Endodermal cell (in vitro differentiated cells): Measurements from ENCODE around the gene CDH23. TPM values are rescaled to one million over a fixed set of nuclear protein-coding genes. Genes with fewer than 3 reads are reported as not detected.

Experiments used
- DNase-seq: peaks from one replicate; pipeline ENCODE4 v3.0.0-alpha.2; 2017
- H3K27ac ChIP-seq: 2 replicates; pipeline ENCODE4 v1.5.1; 2013; ENCODE audit warnings: mild to moderate bottlenecking, low read depth, low read length, moderate library complexity
- H3K27me3 ChIP-seq: 2 replicates; pipeline ENCODE4 v1.6.1; 2013; ENCODE audit warnings: mild to moderate bottlenecking, low read length, moderate library complexity; ENCODE audit not compliant: insufficient read depth, control insufficient read depth, poor library complexity, severe bottlenecking
- H3K36me3 ChIP-seq: 2 replicates; pipeline ENCODE4 v1.7.0; 2013; ENCODE audit warnings: mild to moderate bottlenecking, low read length, moderate library complexity; ENCODE audit not compliant: control insufficient read depth, insufficient read depth
- H3K4me1 ChIP-seq: one replicate; pipeline ENCODE4 v1.7.0; 2013; ENCODE audit warnings: low read length; ENCODE audit not compliant: control insufficient read depth, insufficient read depth
- H3K4me3 ChIP-seq: 2 replicates; pipeline ENCODE4 v1.5.1; 2013; ENCODE audit warnings: mild to moderate bottlenecking, low read length, moderate library complexity
- H3K9ac ChIP-seq: 2 replicates; pipeline ENCODE4 v1.6.1; 2013; ENCODE audit warnings: mild to moderate bottlenecking, low read length, moderate library complexity; ENCODE audit not compliant: poor library complexity, severe bottlenecking; ENCODE audit errors: extremely low read depth
- H3K9me3 ChIP-seq: 2 replicates; pipeline ENCODE4 v1.6.1; 2013; ENCODE audit warnings: mild to moderate bottlenecking, low read length, moderate library complexity; ENCODE audit not compliant: control insufficient read depth
- H3K27ac Mint-ChIP-seq: 2 replicates; pipeline ENCODE4 v1.8.0; 2020; ENCODE audit warnings: mixed read lengths
- H3K27me3 Mint-ChIP-seq: 2 replicates; pipeline ENCODE4 v1.8.0; 2021; ENCODE audit warnings: mild to moderate bottlenecking, mixed read lengths; ENCODE audit not compliant: insufficient read depth
- H3K36me3 Mint-ChIP-seq: 2 replicates; pipeline ENCODE4 v1.8.0; 2020; ENCODE audit warnings: low read depth, mixed read lengths
- H3K4me1 Mint-ChIP-seq: 2 replicates; pipeline ENCODE4 v1.8.0; 2020; ENCODE audit warnings: mixed read lengths
- H3K4me3 Mint-ChIP-seq: 2 replicates; pipeline ENCODE4 v1.8.0; 2020; ENCODE audit warnings: mild to moderate bottlenecking, moderate library complexity, mixed read lengths
- H3K9me3 Mint-ChIP-seq: 2 replicates; pipeline ENCODE4 v1.8.0; 2020; ENCODE audit warnings: mild to moderate bottlenecking, mixed read lengths
- WGBS, 2 experiments: methylation state at CpG; one replicate each; pipeline versions ENCODE4 v1.1.5 to v1.1.7; 2013; ENCODE audit warnings: missing lambda C conversion rate in 2 of 2, mixed read lengths in 1 of 2; ENCODE audit not compliant: insufficient coverage in 1 of 2, insufficient read length in 1 of 2; 5-methylcytosine and 5-hydroxymethylcytosine counted together
- total RNA-seq, 2 donors: library from RNA; stranded (reverse); fragmentation: NEBNext Ultra II Directional in 1 of 2; extraction: Animal tissue kit (Norgen Biotek cat#: 25700) in 1 of 2; gene quantifications; 2 replicates in 1 of 2; 3 replicates in 1 of 2; pipeline ENCODE4 v1.2.1, GENCODE V29; 2021
- TF ChIP-seq, protein P1 (sequence below): fragments of 200-600 bp; sonication (generic); conservative IDR thresholded peaks from 2 replicates; pipeline ENCODE4 v1.5.0; 2021; ENCODE audit warnings: antibody characterized with exemption, mild to moderate bottlenecking

CDH23 gene
- total RNA-seq, 2 donors from 2014 or later: 2.1 to 4.2 TPM

DNA sequence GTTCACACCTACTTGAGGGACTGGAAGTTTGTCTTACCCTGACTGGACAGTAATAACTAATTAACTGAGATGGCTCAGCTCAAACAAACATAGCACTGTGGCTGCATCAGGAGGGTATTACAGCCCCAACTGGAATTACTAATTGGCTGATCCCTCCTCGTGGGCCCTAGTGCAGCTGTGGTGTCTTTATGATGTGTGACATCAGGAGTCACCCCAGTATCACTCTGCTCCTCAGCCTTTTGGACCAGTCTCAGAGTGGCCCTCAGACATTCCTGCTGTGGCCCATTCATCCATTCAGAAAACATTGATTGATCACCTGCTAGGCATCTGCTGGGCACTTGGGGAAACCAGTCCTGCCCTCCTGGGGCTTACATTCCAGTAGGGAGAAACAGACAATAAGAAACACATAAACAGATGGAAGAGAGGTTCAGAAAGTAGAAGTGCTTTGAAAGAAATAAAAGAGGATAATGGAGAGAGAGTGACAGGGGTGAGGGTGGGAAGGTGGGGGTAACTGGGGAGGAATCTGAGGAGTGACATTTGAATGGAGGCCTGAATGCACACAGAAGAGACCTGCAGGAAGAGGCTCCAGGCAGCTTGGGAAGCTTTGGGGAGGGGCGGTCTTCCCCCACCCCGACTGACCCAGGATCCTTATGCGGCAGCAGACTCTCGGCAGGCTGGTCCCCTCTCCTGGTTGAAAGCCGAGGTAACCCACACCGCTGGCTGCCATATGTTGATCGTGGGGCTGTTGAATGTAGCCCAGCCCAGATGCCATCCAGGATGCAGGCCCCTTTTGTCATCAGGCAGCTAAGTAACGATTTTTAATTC lies 209.7 kb downstream of the CDH23 start:
- WGBS, 2 experiments: 59 to 84% methylated on average over 5 to 9 of the region's 9 CpGs
- H3K4me1 Mint-ChIP-seq: peaks cover 13% of the 10 kb centered on the region

DNA sequence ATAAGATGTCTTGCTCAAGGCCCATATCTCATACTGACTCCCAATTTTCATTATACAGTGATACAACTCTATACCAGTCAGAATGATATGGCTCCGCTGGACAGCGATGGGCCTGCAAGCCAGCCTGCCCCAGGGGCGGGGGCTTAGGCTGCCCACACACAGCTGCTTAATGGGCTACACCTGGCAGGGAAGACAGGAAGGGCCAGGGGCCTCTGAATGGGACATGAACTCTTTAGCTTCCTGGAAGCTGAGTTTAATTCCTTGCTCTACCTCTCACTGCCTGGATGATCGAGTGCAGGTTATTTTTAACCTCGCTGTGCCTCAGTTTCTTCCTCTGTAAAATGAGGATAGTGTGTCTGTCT lies 210.3 kb downstream of the CDH23 start:
- Mint-ChIP-seq H3K27me3 (no peaks in the 10 kb centered on the region), H3K4me1 (peaks cover 13% of the 10 kb centered on the region), H3K36me3 (no peaks in the 10 kb centered on the region), H3K27ac (no peak overlapping the region), H3K4me3 (no peak overlapping the region), H3K9me3 (no peaks in the 10 kb centered on the region)
- H3K27ac ChIP-seq: peak overlapping the region; percentile 41
- TF ChIP-seq, protein P1, sequence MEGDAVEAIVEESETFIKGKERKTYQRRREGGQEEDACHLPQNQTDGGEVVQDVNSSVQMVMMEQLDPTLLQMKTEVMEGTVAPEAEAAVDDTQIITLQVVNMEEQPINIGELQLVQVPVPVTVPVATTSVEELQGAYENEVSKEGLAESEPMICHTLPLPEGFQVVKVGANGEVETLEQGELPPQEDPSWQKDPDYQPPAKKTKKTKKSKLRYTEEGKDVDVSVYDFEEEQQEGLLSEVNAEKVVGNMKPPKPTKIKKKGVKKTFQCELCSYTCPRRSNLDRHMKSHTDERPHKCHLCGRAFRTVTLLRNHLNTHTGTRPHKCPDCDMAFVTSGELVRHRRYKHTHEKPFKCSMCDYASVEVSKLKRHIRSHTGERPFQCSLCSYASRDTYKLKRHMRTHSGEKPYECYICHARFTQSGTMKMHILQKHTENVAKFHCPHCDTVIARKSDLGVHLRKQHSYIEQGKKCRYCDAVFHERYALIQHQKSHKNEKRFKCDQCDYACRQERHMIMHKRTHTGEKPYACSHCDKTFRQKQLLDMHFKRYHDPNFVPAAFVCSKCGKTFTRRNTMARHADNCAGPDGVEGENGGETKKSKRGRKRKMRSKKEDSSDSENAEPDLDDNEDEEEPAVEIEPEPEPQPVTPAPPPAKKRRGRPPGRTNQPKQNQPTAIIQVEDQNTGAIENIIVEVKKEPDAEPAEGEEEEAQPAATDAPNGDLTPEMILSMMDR: no peak
- H3K36me3 ChIP-seq: no peaks in the 10 kb centered on the region
- DNase-seq: no peak
- H3K4me3 ChIP-seq: no peak overlapping the region
- H3K9me3 ChIP-seq: no peaks in the 10 kb centered on the region
- peaks cover 3% of the 10 kb centered on the region for H3K4me1 ChIP-seq
- H3K9ac ChIP-seq: no peak overlapping the region
- 93 to 97% methylated on average over 4 to 5 of the region's 5 CpGs for WGBS, 2 experiments
- no peaks in the 10 kb centered on the region for H3K27me3 ChIP-seq

More for the DNA sequence above, 209.7 kb downstream of the CDH23 start:
- Histone ChIP-seq H3K4me3 (no peak overlapping the region), H3K9ac (no peak overlapping the region), H3K27me3 (no peaks in the 10 kb centered on the region), H3K27ac (peak overlapping the region; percentile 41), H3K36me3 (no peaks in the 10 kb centered on the region), H3K4me1 (peaks cover 3% of the 10 kb centered on the region), H3K9me3 (no peaks in the 10 kb centered on the region)
- Mint-ChIP-seq H3K36me3 (no peaks in the 10 kb centered on the region), H3K9me3 (no peaks in the 10 kb centered on the region), H3K27me3 (no peaks in the 10 kb centered on the region), H3K27ac (no peak overlapping the region), H3K4me3 (no peak overlapping the region)
- TF ChIP-seq, protein P1: no peak
- no peak for DNase-seq

DNA sequence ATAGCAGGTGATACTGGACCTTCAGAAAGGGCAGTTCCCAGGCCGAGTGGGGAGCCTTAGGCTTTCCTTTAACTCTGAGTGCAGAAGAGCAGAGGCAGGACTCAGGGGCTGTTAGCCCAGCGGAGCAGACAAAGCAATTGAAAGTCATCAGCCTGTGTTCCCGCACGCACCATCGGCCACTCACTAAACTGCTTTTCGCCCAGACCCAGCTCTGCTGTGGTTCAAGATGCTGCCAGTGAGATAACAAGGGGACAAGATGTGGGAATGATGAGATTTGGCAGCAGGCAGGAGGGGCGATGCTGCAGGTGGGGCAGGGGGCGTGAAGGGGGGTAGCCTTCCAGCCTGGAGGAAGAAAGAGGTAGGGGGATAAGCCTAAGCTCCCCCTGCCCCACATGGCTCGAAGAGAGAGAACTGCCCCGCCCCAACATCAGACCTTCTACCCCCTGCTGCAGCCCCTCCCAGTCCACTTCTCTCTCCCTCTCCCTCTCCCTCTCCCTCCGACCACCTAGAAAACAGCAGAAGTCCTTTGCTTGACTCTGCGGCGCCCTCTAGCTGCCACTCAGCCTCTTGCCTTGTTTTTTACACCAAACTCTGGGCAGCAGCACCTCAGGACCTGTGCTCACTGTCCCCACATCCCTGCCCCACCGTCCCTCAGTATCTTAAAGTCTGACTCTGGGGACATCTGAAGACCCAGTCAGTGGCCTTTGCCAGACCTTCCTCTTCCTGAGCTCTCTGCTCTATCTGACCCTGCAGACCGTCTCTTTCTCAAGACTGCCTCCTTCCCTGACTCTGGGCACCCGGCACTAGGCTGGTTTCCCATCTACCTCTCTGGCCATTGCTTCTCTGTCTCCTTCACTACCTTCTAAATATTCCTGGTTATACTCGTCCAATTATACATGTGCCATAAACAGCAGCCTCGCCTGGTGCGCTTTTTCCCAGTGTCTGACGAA lies 212.4 kb downstream of the CDH23 start:
- H3K4me1 ChIP-seq: peaks cover 3% of the 10 kb centered on the region
- no peaks in the 10 kb centered on the region for H3K36me3 Mint-ChIP-seq
- no peak overlapping the region for H3K4me3 Mint-ChIP-seq
- H3K9me3 Mint-ChIP-seq: no peaks in the 10 kb centered on the region
- no peak overlapping the region for H3K27ac ChIP-seq
- no peak overlapping the region for H3K27ac Mint-ChIP-seq
- H3K4me3 ChIP-seq: no peak overlapping the region
- peak; percentile 97 for DNase-seq
- no peak overlapping the region for H3K9ac ChIP-seq
- WGBS, 2 experiments: 58 to 64% methylated on average over 16 to 20 of the region's 20 CpGs
- no peaks in the 10 kb centered on the region for H3K36me3 ChIP-seq
- TF ChIP-seq, protein P1: peak; percentile 89
- no peaks in the 10 kb centered on the region for H3K27me3 Mint-ChIP-seq
- H3K9me3 ChIP-seq: no peaks in the 10 kb centered on the region
- H3K27me3 ChIP-seq: no peaks in the 10 kb centered on the region
- peaks cover 18% of the 10 kb centered on the region for H3K4me1 Mint-ChIP-seq
